Ecto neural progenitor cell (in vitro differentiated cells): ENCODE results near the gene RFC3.
"Not testable (repeated sequence)": the region's sequence is repeated elsewhere in the genome, so short reads cannot be mapped to it uniquely, and the experiment has no call there.

Source experiments
- DNase-seq: peaks from one replicate; pipeline ENCODE4 v3.0.0-alpha.2; 2018; ENCODE audit warnings: low spot score

The RFC3 gene

GRCh38 chr13:33812829-33813228, 5.1 kb upstream of the RFC3 start:
- not testable (repeated sequence) for DNase-seq

GRCh38 chr13:33815011-33815550, 2.9 kb upstream of the RFC3 start:
- DNase-seq = no peak

GRCh38 chr13:33816912-33817311, 1.0 kb upstream of the RFC3 start:
- no peak for DNase-seq

GRCh38 chr13:33817513-33817900, 442 bp upstream of the RFC3 start:
- DNase-seq = no peak

- DNase-seq = no peak
Observed at GRCh38 chr13:33825083-33825482, 7.1 kb downstream of the RFC3 start.

GRCh38 chr13:33827139-33827538, 9.2 kb downstream of the RFC3 start:
- no peak for DNase-seq

- DNase-seq = no peak
Observed at GRCh38 chr13:33828431-33829129, 10.6 kb downstream of the RFC3 start.

GRCh38 chr13:33832872-33833271, 14.9 kb downstream of the RFC3 start:
- no peak for DNase-seq

GRCh38 chr13:33838647-33839046, 20.7 kb downstream of the RFC3 start:
- no peak for DNase-seq

- no peak for DNase-seq
Observed at GRCh38 chr13:33840402-33840801, 22.5 kb downstream of the RFC3 start.

- no peak for DNase-seq
Observed at GRCh38 chr13:33842207-33842606, 24.3 kb downstream of the RFC3 start.

GRCh38 chr13:33842986-33843385, 25.0 kb downstream of the RFC3 start:
- no peak for DNase-seq

- DNase-seq = no peak
Observed at GRCh38 chr13:33845572-33846302, 27.8 kb downstream of the RFC3 start.

GRCh38 chr13:33846303-33847062, 28.5 kb downstream of the RFC3 start:
- no peak for DNase-seq

GRCh38 chr13:33849211-33849610, 31.3 kb downstream of the RFC3 start:
- DNase-seq = no peak

- DNase-seq = no peak
Observed at GRCh38 chr13:33855371-33855895, 37.5 kb downstream of the RFC3 start.

- DNase-seq = no peak
Observed at GRCh38 chr13:33859691-33860303, 41.8 kb downstream of the RFC3 start.

- DNase-seq = no peak
Observed at GRCh38 chr13:33860526-33860925, 42.6 kb downstream of the RFC3 start.

- no peak for DNase-seq
Observed at GRCh38 chr13:33862016-33862415, 44.1 kb downstream of the RFC3 start.

GRCh38 chr13:33863188-33863789, 45.3 kb downstream of the RFC3 start:
- no peak for DNase-seq

- no peak for DNase-seq
Observed at GRCh38 chr13:33865945-33866344, 48.0 kb downstream of the RFC3 start.

GRCh38 chr13:33867472-33867871, 49.5 kb downstream of the RFC3 start:
- DNase-seq = no peak
